HCT116 (cell line): ENCODE data around the gene FAM118A. TPM values are rescaled to one million over a fixed set of nuclear protein-coding genes. Genes with fewer than 3 reads are reported as not detected.

Experiments used
- ATAC-seq: fragments of 200-7000 bp; cut with Tn5 transposase; 2 replicates; pipeline ENCODE4 v1.9.1; 2020; ENCODE audit warnings: mild to moderate bottlenecking, moderate library complexity
- BruUV-seq: library from RNA; stranded (reverse); fragments of 400-500 nt; replicated peaks from 2 replicates; lab custom pipeline; 2021; lab: Mats Ljungman, UMichigan
- CTCF ChIA-PET: fragments of 300-600 bp; sonication (Branson Sonifier 250); formaldehyde crosslinking; loops from one replicate; lab custom pipeline; 2021; ENCODE audit warnings: antibody characterized with exemption; lab: Charles Lee
- POLR2A ChIA-PET: fragments of 300-600, 350-600 bp; sonication (Branson Sonifier 250); formaldehyde crosslinking; loops from one replicate; lab custom pipeline; 2021; ENCODE audit warnings: antibody characterized with exemption; lab: Charles Lee
- RAD21 ChIA-PET, 2 experiments: fragments of 300-600 bp; sonication (Branson Sonifier 250); formaldehyde crosslinking; loops; one replicate each; lab custom pipeline; 2023; ENCODE audit warnings: low total read pairs in 2 of 2; ENCODE audit not compliant: uncharacterized antibody in 2 of 2, unreplicated experiment in 2 of 2, low non-redundant PET in 1 of 2; lab: Charles Lee
- DNase-seq: peaks from one replicate; pipeline ENCODE4 v3.0.0-alpha.2; 2010; ENCODE audit warnings: low read depth, low spot score
- H2AFZ ChIP-seq: fragments of 200-600 bp; shearing (Covaris generic), sonication (generic); 2 replicates; pipeline ENCODE4 v1.6.1; 2017; ENCODE audit warnings: low read depth, mixed run types, mixed read lengths, antibody characterized with exemption, low read length; ENCODE audit not compliant: poor library complexity, severe bottlenecking
- H3K27ac ChIP-seq: 2 replicates; pipeline ENCODE4 v1.5.1; 2012; ENCODE audit warnings: low read depth, low read length
- H3K27me3 ChIP-seq: fragments of 200-600 bp; sonication (generic); 2 replicates; pipeline ENCODE4 v1.6.1; 2016; ENCODE audit warnings: mixed run types, low read length, mixed read lengths; ENCODE audit not compliant: insufficient read depth
- H3K36me3 ChIP-seq, 2 experiments: fragments of 200-500 bp in 1 of 2; fragments of 200-600 bp in 1 of 2; sonication (Bioruptor generic) in 1 of 2; sonication (generic) in 1 of 2; 2 replicates each; pipeline versions ENCODE4 v1.5.1 to v1.6.1; 2014 to 2016; ENCODE audit warnings: low read length in 2 of 2, inconsistent platforms in 1 of 2, mixed read lengths in 1 of 2, mixed run types in 1 of 2; ENCODE audit not compliant: insufficient read depth in 2 of 2, control insufficient read depth in 1 of 2
- H3K4me1 ChIP-seq, 2 experiments: fragments of 200-600 bp in 1 of 2; sonication (generic) in 1 of 2; 2 replicates each; pipeline versions ENCODE4 v1.5.1 to v1.6.1; 2012 to 2017; ENCODE audit warnings: low read length in 2 of 2, inconsistent platforms in 1 of 2, mild to moderate bottlenecking in 1 of 2, mixed read lengths in 1 of 2, mixed run types in 1 of 2, moderate library complexity in 1 of 2; ENCODE audit not compliant: insufficient read depth in 2 of 2, control insufficient read depth in 1 of 2
- H3K4me2 ChIP-seq: fragments of 200-600 bp; sonication (generic); 2 replicates; pipeline ENCODE4 v1.6.1; 2017; ENCODE audit warnings: mixed run types, low read length, mixed read lengths
- H3K4me3 ChIP-seq, 2 experiments: fragments of 200-600 bp in 1 of 2; sonication (generic) in 1 of 2; replicated peaks in 1 of 2; 2 replicates each; pipeline ENCODE4 v1.5.1; 2011 to 2016; ENCODE audit warnings: low read length in 2 of 2, control low read depth in 1 of 2, low read depth in 1 of 2, mild to moderate bottlenecking in 1 of 2, mixed read lengths in 1 of 2, mixed run types in 1 of 2
- H3K79me2 ChIP-seq: fragments of 200-600 bp; sonication (generic); 2 replicates; pipeline ENCODE4 v1.6.1; 2017; ENCODE audit warnings: mild to moderate bottlenecking, mixed run types, low read length, moderate library complexity, mixed read lengths; ENCODE audit not compliant: insufficient read depth
- H3K9ac ChIP-seq: fragments of 200-600 bp; sonication (generic); 2 replicates; pipeline ENCODE4 v1.6.1; 2016; ENCODE audit warnings: low read length, mixed read lengths
- H3K9me2 ChIP-seq: fragments of 200-600 bp; sonication (generic), shearing (Covaris generic); 2 replicates; pipeline ENCODE4 v1.6.1; 2017; ENCODE audit warnings: mixed run types, mild to moderate bottlenecking, moderate library complexity; ENCODE audit not compliant: insufficient read depth
- H3K9me3 ChIP-seq, 2 experiments: fragments of 200-500 bp in 1 of 2; fragments of 200-600 bp in 1 of 2; sonication (Bioruptor generic) in 1 of 2; sonication (generic) in 1 of 2; 2 replicates each; pipeline ENCODE4 v1.6.1; 2014 to 2017; ENCODE audit warnings: low read length in 2 of 2, mixed read lengths in 2 of 2, inconsistent platforms in 1 of 2, low read depth in 1 of 2, mild to moderate bottlenecking in 1 of 2, mixed run types in 1 of 2, moderate library complexity in 1 of 2; ENCODE audit not compliant: control insufficient read depth in 1 of 2, insufficient read depth in 1 of 2
- H4K20me1 ChIP-seq: fragments of 200-600 bp; sonication (generic), shearing (Covaris generic); 2 replicates; pipeline ENCODE4 v1.6.1; 2017; ENCODE audit warnings: mixed run types, mild to moderate bottlenecking, moderate library complexity; ENCODE audit not compliant: insufficient read depth
- CBX3 ChIP-seq: IDR thresholded peaks from 2 replicates; pipeline ENCODE4 v1.6.1; 2012; ENCODE audit warnings: low read depth
- CTCF ChIP-seq, 3 experiments: fragments of 200-600 bp in 1 of 3; sonication (generic) in 1 of 3; IDR thresholded peaks in 2 of 3; conservative IDR thresholded peaks in 1 of 3; 2 replicates each; pipeline ENCODE4 v1.5.1; 2012 to 2017; ENCODE audit warnings: low read depth in 2 of 3, low read length in 2 of 3, antibody characterized with exemption in 1 of 3, borderline replicate concordance in 1 of 3, control low read depth in 1 of 3, mild to moderate bottlenecking in 1 of 3, mixed read lengths in 1 of 3, mixed run types in 1 of 3, moderate library complexity in 1 of 3; ENCODE audit not compliant: insufficient read depth in 1 of 3
- ELF1 ChIP-seq: IDR thresholded peaks from 2 replicates; pipeline ENCODE4 v1.6.1; 2012; ENCODE audit warnings: low read depth, borderline replicate concordance
- EZH2phosphoT487 ChIP-seq: fragments of 200-600 bp; IDR thresholded peaks from 2 replicates; pipeline ENCODE4 v1.6.1; 2018; ENCODE audit warnings: antibody characterized with exemption, borderline replicate concordance
- MAX ChIP-seq: IDR thresholded peaks from 2 replicates; pipeline ENCODE4 v1.6.1; 2012
- POLR2AphosphoS5 ChIP-seq: IDR thresholded peaks from 2 replicates; pipeline ENCODE4 v1.6.1; 2011; ENCODE audit warnings: mild to moderate bottlenecking, low read depth, low read length, moderate library complexity
- RAD21 ChIP-seq: IDR thresholded peaks from 2 replicates; pipeline ENCODE4 v1.6.1; 2012; ENCODE audit warnings: low read depth, mild to moderate bottlenecking
- REST ChIP-seq: IDR thresholded peaks from 2 replicates; pipeline ENCODE4 v1.6.1; 2012; ENCODE audit warnings: low read depth
- SP1 ChIP-seq: IDR thresholded peaks from 2 replicates; pipeline ENCODE4 v1.6.1; 2012; ENCODE audit warnings: low read depth
- SRF ChIP-seq: IDR thresholded peaks from 2 replicates; pipeline ENCODE4 v1.6.1; 2012; ENCODE audit warnings: low read depth
- TCF7L2 ChIP-seq: IDR thresholded peaks from 2 replicates; pipeline ENCODE4 v1.7.0; 2011; ENCODE audit warnings: borderline replicate concordance, inconsistent platforms; ENCODE audit not compliant: insufficient read depth, insufficient read length; ENCODE audit errors: extremely low read depth
- ZBTB33 ChIP-seq: IDR thresholded peaks from 2 replicates; pipeline ENCODE4 v1.6.1; 2011; ENCODE audit warnings: mild to moderate bottlenecking, low read length, moderate library complexity; ENCODE audit not compliant: insufficient replicate concordance; ENCODE audit errors: extremely low read depth
- ZNF274 ChIP-seq: fragments of 200-500 bp; sonication (Bioruptor generic); IDR thresholded peaks from 2 replicates; pipeline ENCODE4 v1.6.1; 2014; ENCODE audit warnings: mild to moderate bottlenecking, low read depth, low read length, inconsistent platforms
- intact Hi-C: fragments of 100-400 bp; cut with micrococcal nuclease; formaldehyde crosslinking; loops from 2 replicates; pipeline ENCODE4 v1.10.0; 2022
- total RNA-seq: library from RNA; stranded (reverse); gene quantifications from one replicate; pipeline ENCODE4 v1.2.1, GENCODE V29; 2021; ENCODE audit not compliant: unreplicated experiment

The FAM118A gene
- total RNA-seq, 1 experiment from 2014 or later, result 43.2 TPM

GRCh38 chr22:45312856-45313255, 3.1 kb downstream of the FAM118A start:
- Histone ChIP-seq H3K4me1 (peaks cover 24 to 30% of the 10 kb centered on the region in 2 experiments), H3K27me3 (no peaks in the 10 kb centered on the region), H3K9ac (no peak overlapping the region), H3K4me3 (no peak overlapping the region), H3K36me3 (peaks cover 0 to 2% of the 10 kb centered on the region in 2 experiments; a peak in 2 of 4 replicates), H3K27ac (no peak overlapping the region), H3K9me2 (no peaks in the 10 kb centered on the region), H3K4me2 (no peak overlapping the region), H3K9me3 (no peaks in the 10 kb centered on the region), H3K79me2 (peaks cover 76% of the 10 kb centered on the region), H2AFZ (no peak overlapping the region), H4K20me1 (no peaks in the 10 kb centered on the region; the same call in 1 of the 2 replicates)
- intact Hi-C loops, result no loop called here
- TF ChIP-seq CTCF (IDR thresholded peaks at IDR 0.05 in 2 of 3, conservative IDR thresholded peaks at IDR 0.05 in 1 of 3; ENCODE audit: borderline replicate concordance in 1 of 3, insufficient read depth in 1 of 3, low read depth in 2 of 3, low read length in 2 of 3) (no peak), ZBTB33 (no peak), SRF (no peak), CBX3 (no peak), EZH2phosphoT487 (no peak), ZNF274 (no peak), MAX (no peak), TCF7L2 (no peak), POLR2AphosphoS5 (no peak), REST (no peak), SP1 (no peak), RAD21 (no peak), ELF1 (no peak)
- DNase-seq (no peak), ATAC-seq (no peak)
- BruUV-seq, result no TSS peak
- CTCF ChIA-PET, result no interaction called here
- POLR2A ChIA-PET, result no interaction called here
- RAD21 ChIA-PET, result no interaction called here
